Non-pigmented ciliary epithelial cell (primary cell): ENCODE results near the gene ATP9A.
"Not testable (repeated sequence)": the region's sequence is repeated elsewhere in the genome, so short reads cannot be mapped to it uniquely, and the experiment has no call there.

Experiments used
- DNase-seq: peaks from one replicate; pipeline ENCODE4 v3.0.0-alpha.2; 2010; ENCODE audit warnings: low read depth

ATP9A gene

DNA sequence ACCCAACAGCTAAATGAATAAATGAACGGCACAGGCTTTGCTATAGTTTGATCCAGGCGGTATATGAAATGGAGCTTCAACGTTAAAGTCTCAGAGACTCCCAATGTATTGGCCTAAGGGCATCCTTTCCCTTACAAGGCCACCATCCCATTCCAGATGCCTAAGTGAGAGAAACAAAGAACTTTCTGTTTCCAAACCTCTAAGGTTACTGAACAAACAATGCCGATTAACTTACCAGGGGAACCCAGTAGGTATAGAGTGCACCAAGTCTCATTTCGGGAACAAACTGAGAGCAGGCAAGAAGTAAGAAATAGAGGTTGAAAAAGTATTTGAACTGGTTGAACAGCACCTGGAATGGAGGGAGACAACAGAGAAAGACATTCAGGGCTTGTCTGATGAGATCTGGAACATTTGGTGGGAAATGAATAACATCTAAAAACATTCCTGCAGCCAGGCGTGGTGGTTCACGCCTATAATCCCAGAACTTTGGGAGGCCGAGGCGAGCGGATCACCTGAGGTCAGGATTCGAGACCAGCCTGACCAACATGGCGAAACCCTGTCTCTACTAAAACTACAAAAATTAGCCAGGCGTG, 42.5 kb downstream of the ATP9A start:
- no peak for DNase-seq

DNA sequence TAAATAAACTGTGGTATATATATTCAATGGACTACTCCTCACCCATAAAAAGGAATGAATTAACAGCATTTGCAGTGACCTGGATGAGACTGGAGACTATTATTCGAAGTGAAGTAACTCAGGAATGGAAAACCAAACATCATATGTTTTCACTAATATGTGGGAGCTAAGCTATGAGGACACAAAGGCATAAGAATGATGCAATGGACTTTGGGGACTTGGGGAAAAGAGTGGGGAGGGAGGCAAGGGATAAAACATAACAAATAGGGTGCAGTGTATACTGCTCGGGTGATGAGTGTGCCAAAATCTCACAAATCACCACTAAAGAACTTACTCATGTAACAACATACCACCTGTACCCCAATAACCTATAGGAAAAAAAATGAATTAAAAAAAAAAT, 45.2 kb downstream of the ATP9A start:
- not testable (repeated sequence) for DNase-seq

DNA sequence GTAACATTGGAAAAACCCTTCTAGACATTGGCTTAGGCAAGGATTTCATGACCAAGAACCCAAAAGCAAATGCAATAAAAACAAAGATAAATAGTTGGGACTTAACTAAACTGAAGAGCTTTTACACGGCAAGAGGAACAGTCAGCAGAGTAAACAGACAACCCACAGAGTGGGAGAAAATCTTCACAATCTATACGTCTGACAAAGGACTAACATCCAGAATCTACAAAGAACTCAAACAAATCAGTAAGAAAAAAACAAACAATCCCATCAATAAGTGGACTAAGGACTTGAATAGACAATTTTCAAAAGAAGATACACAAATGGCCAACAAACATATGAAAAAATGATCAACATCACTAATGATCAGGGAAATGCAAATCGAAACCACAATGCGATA, 45.9 kb downstream of the ATP9A start:
- not testable (repeated sequence) for DNase-seq

DNA sequence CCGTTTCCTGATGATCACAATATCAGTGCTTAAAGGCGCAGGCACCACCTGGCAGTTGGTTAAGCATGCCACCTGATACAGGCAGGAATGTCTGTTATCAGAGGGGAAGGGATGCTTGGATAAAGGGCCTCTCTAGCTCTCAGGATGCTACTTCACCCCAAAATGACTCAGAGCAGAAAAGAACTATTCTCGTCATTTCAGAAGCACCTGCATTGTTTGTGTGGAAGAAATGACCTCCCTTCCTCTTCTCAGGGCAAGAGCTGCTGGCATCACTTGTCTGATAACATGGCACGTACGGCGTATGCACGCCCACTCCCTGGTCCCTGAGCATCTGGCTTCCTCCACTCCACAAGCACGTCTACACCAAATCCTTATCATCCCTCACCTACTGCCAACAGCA, 47.3 kb downstream of the ATP9A start:
- DNase-seq: no peak

DNA sequence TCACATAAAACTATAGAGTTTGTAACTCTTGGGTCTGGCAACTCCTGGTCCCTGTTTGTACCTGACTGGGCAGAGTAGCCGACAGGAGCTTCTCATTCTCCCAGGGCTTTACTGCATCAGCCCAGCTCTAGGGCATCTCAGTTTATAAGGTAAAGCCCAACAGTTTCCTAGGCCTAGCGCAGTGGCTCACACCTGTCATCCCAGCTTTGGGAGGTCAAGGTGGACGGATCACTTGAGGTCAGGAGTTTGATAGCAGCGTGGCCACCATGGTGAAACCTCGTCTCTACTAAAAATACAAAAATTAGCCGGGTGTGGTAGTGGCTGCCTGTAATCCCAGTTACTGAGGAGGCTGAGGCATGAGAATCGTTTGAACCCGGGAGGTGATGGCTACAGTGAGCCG, 47.8 kb downstream of the ATP9A start:
- DNase-seq: no peak

DNA sequence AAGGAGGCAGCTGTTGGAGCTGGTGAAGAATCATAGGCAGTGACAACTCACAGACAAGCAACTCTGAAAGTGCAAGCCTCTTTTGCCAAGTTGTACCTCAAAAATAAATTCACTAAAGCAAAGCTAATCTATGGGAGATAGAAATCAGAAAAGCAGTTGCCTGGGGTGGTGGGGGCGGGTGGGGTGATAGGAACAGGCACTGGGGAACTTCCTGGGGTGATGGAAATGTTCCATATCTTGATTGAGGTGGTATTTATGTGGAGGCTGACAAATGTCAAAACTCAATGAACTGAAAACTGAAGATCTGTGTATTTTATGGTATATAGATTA, 52.4 kb downstream of the ATP9A start:
- no peak for DNase-seq

DNA sequence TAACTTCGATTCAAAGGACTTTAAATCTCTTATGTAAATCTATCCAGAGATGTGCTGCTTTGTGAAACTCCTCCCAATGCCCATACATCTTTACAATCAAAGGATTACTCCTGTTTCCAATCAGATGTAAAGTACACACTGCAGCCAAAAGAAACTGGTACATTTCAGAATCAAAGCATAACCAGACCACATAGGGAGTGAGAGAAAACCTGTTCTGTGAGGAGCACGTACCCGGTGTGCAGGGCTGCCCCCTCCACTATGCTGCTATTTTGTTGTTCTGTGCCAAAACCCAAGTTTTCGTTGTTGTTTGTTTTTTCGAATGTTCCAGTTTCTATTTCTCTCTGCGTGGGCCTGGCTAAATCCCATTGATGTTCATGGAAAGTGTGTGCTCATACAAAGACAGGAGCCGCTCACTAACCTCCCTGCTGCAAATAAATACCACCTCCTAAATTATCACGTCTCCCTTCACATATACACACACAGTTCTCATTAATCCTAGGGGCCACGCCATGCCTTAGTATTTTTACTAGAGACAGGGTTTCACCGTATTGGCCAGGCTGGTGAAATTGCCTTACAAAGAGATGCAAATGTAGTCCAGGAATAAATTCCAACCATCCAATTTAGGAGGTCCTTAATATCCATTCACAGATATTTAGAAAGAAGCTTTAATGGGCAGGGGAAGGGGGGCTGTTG, 52.9 kb downstream of the ATP9A start:
- DNase-seq: no peak

DNA sequence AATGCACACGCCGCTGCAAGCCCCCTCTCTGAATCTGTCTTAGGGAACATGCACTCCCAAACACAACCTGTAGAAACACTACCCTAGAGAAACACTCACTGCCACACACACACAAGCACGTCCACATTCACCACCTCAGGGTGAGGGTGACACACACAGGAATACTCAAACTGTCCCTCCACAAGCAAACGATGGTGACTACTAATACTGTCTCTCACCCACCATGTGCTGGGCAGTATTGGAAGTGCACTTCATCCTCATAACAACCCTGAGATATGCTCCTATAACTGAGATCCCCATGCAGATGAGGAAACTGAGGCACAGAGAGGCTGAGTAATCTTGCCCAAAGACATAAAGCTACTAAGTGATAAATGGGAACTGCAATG, 55.0 kb downstream of the ATP9A start:
- DNase-seq: no peak

DNA sequence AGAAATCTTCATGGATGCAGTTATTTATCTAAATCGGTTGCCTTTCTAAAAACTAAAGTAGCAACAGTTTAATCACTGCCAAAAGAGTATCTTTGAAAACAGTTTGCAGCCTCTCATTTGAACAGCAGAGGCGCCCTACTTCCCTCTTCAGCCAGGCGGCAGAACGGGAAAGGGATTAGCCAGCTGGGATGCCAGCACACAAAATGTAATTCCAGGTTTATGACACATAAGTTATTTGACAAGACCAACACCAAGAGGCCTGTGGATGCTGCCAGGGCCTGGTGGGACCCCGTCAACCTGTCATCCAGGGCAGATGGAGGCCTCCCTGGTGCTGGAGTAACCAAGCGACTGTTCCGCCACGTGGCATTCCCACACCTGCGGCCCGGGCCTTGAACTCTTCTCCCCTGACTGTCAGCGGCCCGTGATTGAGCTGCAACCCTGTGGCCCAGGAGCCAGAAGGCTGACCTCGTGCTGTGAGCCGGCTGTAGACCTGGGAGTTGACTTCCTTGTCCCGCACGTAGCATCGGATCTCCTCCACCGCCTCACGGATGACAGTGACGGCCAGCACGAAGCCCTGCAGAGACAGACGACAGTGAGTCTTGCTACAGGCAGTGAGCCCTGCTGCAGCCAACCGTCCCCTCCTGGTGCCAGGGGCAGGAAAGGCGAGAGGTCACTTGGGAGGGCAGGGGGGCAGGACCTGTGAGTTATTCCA, 55.5 kb downstream of the ATP9A start:
- DNase-seq: no peak

DNA sequence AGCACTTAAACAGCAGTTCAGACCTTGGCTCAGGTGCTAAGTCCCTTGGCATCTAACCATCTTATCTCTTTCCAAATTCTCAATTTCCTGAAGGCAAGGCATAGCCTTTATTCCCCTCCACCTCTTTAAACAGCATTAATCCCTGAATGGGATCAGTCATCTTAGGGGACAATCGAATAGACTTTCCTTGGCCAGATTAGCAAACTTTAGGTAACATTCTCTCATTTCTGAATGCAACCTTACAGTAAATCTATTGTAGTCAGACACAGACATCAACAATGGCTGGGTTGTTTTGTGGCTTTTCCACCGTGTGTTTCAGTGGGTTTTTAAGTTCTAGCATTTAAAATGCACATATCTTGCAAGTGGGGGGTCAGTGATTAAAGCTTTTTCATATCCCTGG, 56.8 kb downstream of the ATP9A start:
- DNase-seq: no peak

DNA sequence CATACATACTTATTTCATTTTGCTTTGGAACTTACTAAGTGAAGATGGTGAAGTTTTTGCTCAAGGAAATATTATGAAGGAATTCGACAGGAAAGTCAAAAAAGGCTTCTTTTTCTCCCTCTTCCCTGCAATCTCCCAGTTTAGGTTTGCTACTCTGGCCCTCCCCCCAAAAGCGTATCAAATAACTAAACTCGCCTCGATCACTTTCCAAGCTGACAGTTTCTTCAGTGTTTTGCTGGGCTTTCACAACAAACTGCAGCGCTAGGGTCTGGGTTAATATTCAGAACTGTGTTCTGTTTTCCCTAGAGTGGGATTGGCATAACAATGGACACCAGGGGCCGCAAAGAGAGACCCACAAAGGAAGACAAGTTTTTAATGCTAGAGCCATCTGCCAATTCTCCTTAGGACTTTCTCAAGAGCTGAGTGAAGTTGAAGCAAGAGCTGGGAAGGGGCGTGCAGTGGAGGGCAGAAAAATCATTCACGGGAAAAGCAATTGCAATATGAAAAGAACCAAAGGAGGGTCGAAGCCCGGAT, 57.8 kb downstream of the ATP9A start:
- no peak for DNase-seq

DNA sequence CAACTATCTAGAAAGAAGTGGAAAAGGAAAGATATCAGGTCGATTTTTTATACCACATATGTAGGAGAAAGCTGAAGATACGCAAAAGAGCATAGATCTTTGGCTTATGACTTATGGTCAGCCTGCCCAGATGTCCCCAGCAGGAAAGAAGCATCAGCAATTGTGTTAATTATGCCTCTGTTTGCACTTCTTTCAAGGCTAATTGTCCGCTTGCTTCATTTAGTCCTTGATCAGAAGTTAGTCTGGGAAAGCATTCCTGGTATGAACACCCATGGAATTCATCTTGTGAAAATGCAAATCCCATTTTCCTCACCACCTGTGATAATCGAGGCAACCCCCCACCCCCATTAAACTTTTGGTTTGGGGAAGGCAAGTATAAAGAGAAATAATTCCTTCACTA, 62.8 kb downstream of the ATP9A start:
- DNase-seq: no peak

DNA sequence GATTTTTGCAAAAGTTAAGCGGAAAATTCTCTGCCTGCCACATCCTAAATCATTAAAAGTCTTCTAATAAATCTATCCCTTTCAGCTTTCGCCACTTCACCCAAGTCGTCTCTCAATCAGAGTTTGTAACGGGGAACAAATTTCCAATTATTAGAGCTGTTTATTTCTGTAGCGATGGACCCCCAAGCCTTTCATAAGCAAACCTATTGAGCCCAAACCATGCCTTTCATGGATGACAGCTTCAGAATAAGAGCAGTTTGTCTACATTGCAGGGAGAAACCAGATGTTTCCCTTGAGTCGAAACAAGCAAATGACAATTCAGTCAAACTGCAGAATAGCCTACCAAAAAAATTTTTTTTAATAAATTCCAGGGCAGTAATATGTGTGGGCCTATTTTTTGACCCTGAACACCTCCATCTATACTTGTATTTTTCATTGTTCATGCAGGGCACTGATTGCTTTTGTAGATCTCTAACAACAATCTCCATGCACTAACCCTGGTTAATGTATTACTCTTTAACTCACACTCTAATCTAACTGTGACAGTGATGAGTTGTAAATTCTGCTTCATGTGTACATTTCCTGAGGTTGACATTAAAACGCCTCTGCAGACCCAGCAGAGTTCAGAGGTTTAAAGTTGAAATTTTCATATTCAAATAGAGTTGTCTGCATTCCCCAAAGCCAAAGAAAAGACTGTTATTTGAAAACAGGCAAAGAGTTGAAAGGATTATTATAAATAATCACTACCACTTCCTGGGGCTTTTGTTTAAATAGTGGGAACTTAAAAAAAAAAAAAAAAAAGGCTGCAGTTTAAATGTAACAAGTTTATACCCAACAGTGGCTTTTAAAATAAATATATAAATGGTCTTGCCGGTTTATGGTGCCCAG, 64.5 kb downstream of the ATP9A start:
- DNase-seq: no peak

DNA sequence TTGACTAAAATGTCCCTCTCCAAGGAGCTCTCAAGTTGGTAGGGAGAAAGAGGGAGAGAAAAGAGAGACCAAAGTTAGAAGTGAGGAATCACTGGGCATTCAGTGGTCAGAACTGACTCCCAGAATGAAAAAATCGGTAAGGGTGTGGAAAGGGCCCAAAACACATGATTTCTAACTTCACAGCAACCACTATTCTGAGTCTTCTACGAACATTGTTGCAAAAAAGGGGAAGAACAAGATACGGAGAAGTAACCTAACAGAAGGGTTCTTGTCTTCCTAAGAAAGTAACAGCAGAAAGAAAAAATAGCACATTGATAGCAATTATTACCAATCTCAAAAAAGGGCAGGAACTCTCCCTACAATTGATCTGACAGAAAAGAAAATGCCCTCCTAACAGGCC, 65.6 kb downstream of the ATP9A start:
- DNase-seq: no peak

DNA sequence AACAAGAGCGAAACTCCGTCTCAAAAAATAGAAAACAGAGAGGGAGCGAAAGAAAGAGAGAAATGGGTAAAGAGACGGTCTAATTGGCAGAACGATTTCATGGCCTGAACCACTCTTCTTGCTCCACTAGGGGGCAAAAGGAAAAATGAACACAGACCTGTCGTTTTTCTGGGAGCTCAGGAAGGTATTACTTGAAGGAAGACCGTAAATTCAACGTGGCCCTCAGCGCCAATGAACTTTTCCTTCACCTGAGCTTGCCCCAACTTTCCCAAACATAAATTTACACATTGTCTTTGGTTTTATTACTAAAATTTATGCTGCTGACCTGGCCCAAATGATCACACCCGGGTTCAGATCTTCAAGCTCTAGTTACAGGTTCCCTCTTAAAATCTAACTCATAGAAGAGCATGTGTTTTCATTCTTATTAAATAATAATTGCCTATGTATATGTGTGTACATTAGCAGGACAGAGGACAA, 67.3 kb downstream of the ATP9A start:
- DNase-seq: no peak

DNA sequence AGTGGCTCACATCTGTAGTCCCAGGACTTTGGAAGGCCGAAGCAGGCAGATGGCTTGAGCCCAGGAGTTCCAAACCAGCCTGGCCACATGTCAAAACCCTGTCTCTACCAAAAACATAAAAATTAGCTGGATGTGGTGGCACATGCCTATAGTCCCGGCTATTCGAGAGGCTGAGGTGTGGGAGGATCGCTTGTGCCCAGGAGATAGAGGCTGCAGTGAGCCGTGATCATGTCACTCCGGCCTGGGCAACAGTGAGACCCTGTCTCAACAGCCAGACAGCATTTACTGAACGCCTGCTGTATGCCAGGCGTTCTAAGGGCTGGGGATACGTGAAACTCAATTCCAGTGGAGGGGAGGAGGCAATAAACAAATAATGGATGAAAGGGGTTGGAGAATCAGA, 69.9 kb downstream of the ATP9A start:
- DNase-seq: no peak

DNA sequence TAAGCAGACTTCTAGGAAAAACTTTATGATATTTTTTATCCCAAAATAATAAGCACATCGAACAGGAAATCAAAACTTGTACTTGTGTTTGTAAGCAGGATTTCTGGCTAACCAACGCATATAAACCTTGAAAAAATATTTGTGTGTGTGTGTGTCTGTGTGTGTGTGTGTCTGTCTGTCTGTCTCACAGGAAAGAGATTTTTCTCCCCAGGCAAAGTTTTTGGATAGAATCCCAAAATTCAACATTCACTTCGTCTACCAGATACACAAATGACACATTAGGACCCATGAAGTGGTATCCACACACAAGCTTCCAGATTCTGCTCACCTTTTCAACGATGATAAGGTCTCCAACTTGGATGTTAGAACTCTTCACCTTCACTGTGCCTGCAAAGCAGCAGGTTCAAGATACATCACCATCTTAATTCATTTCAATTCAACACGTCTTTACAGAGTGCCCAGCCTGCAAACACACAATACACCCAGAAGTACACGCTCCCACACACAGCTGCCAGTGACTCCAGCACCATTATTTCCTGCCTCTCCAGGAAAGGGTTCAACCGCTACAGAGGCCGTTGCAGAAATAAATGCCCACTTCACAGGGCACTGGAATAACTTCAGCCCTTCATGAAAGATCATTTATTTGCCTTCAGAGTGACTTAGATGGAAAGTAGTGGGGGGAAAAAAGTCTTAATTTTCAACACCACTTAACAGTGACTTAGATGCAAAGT, 70.9 kb downstream of the ATP9A start:
- DNase-seq: no peak

DNA sequence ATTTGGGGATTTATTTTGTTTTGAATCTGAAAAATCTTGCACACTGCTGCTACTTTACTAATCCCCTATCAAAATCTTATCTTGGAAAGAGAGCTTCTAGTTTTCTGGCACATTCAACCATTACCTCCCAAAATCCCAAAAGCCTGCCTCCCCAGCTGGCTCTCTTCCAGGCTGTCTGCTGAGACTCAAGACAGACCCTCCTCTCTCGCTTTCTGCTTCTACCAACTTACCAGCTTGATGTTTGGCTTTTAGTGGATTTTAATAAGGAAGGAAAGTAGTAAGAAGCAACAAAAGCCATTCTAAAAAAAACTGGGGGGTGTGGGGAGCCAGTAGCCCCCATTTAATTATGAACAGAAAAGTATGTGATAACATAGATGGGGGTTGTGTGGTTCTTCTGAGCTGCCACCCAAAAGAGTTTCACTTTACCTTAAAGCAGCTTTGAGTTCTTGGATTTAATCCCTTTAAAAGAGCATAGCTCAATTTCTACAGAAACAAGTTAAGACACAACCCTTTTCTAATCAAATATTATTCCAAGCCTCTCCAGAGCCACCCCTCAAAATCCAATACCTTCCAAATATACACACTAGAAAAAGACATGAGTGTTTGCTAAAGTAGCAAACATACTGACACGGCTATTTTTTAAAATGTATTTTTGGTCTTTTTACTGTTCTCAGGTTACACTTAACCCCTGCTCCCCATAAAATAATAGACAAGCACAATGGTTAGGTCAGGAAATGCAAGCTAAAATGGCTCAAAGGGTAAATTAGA, 71.7 kb downstream of the ATP9A start:
- DNase-seq: no peak

DNA sequence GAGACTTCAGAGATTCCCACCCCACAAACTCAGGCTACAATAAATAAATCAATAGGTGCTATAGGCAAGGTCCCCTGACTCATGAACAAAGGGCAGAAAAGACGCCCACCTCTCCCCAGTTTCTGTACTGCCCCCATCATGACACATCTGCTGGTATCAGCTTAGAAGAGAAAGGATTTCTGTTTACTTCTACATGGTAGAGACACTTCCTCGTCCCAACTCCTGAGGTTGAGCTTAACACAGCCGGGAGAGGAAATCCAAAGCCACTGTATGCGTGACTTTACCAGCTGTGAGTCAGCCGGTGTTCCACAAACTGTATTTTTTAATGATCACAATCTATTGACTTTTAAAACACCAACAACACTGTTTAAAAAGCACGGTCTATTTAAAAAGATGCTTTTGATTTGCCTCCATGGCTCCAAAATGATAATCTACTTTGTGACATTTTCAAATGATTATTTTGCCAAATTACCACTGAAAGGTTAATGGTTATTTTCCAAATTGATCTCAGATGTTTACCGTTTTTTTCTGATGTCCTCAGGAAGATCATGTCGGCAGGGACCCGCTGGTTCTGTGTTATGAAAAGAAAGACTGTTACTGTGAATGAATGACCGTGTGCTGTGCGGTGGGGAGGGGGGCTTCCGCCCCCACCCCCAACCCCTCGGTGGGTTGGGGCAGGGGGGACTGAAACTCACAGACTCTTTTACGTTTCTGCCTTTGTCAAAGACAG, 72.5 kb downstream of the ATP9A start:
- DNase-seq: peak; percentile 30

DNA sequence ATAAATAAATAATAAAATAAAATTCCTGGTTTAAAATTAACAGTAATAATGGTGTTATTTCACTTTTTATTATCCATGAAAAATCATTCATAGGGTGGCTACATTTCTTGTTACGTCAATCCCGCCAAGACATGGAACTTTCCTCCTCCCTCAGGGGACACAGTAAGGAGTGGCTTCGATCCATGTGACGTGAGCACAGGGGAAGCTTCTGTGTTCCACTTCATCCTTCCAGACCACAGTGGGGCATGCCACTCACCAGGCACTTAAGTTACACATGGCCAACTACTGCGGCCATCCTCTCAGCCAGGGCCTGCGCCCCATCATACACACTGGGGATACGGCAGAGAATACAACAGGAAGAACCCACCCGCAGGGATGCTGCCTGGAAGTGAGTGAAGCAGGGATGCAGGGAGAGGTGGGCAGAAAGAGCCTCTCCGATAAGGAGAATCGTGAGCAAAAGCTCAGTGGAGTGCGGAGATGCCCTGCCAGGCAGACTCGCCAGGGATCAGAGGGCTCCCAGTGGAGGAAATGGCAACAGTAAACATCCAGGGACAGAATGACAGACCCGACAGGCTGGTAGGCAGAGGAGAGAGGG, 75.3 kb downstream of the ATP9A start:
- DNase-seq: no peak
